ENCODE results near the gene CLSTN3.

The CLSTN3 gene

GRCh38 chr12:7114851-7115250 is 15.3 kb upstream of the CLSTN3 start:
- no peak overlapping the region for H3K27ac ChIP-seq
- no peak overlapping the region for H3K9ac ChIP-seq
- H3K4me1 ChIP-seq (ENCODE audit: low read depth, poor library complexity, severe bottlenecking), result peaks cover 6% of the 10 kb centered on the region
- H2AFZ ChIP-seq (ENCODE audit: low read depth), result no peak overlapping the region
- no peaks in the 10 kb centered on the region for H3K27me3 ChIP-seq (ENCODE audit: insufficient read depth, low read depth)
- no peaks in the 10 kb centered on the region for H3K79me2 ChIP-seq (ENCODE audit: insufficient read depth, low read depth)
- H3K4me2 ChIP-seq, result no peak overlapping the region
- H3K36me3 ChIP-seq (ENCODE audit: insufficient read depth), result no peaks in the 10 kb centered on the region
- no peaks in the 10 kb centered on the region for H4K20me1 ChIP-seq (ENCODE audit: insufficient read depth)
- H3K4me3 ChIP-seq (IDR thresholded peaks at IDR 0.05; ENCODE audit: insufficient read depth, low read depth, low read length), result no peak overlapping the region
- no peak for TF ChIP-seq CTCF (conservative IDR thresholded peaks at IDR 0.05; ENCODE audit: low read depth, low read length)

- TF ChIP-seq CTCF (conservative IDR thresholded peaks at IDR 0.05; ENCODE audit: low read depth, low read length), result no peak
- Histone ChIP-seq H3K36me3 (ENCODE audit: insufficient read depth) (no peaks in the 10 kb centered on the region), H3K4me1 (ENCODE audit: low read depth, poor library complexity, severe bottlenecking) (peaks cover 6% of the 10 kb centered on the region), H3K27ac (no peak overlapping the region), H4K20me1 (ENCODE audit: insufficient read depth) (no peaks in the 10 kb centered on the region), H3K79me2 (ENCODE audit: insufficient read depth, low read depth) (no peaks in the 10 kb centered on the region), H3K9ac (no peak overlapping the region), H2AFZ (ENCODE audit: low read depth) (no peak overlapping the region), H3K27me3 (ENCODE audit: insufficient read depth, low read depth) (no peaks in the 10 kb centered on the region), H3K4me2 (no peak overlapping the region), H3K4me3 (IDR thresholded peaks at IDR 0.05; ENCODE audit: insufficient read depth, low read depth, low read length) (no peak overlapping the region)
These were observed 14.0 kb upstream of the CLSTN3 start for GRCh38 chr12:7116196-7116595.

GRCh38 chr12:7116916-7117315 is 13.3 kb upstream of the CLSTN3 start:
- Histone ChIP-seq H3K4me1 (ENCODE audit: low read depth, poor library complexity, severe bottlenecking) (peaks cover 6% of the 10 kb centered on the region), H3K36me3 (ENCODE audit: insufficient read depth) (no peaks in the 10 kb centered on the region), H2AFZ (ENCODE audit: low read depth) (no peak overlapping the region), H3K27ac (no peak overlapping the region), H3K9ac (no peak overlapping the region), H3K79me2 (ENCODE audit: insufficient read depth, low read depth) (no peaks in the 10 kb centered on the region), H4K20me1 (ENCODE audit: insufficient read depth) (no peaks in the 10 kb centered on the region), H3K4me3 (IDR thresholded peaks at IDR 0.05; ENCODE audit: insufficient read depth, low read depth, low read length) (no peak overlapping the region), H3K27me3 (ENCODE audit: insufficient read depth, low read depth) (no peaks in the 10 kb centered on the region), H3K4me2 (no peak overlapping the region)
- no peak for TF ChIP-seq CTCF (conservative IDR thresholded peaks at IDR 0.05; ENCODE audit: low read depth, low read length)

GRCh38 chr12:7117670-7118069 is 12.5 kb upstream of the CLSTN3 start:
- no peaks in the 10 kb centered on the region for H3K79me2 ChIP-seq (ENCODE audit: insufficient read depth, low read depth)
- no peak overlapping the region for H3K4me3 ChIP-seq (IDR thresholded peaks at IDR 0.05; ENCODE audit: insufficient read depth, low read depth, low read length)
- H4K20me1 ChIP-seq (ENCODE audit: insufficient read depth), result no peaks in the 10 kb centered on the region
- H3K27me3 ChIP-seq (ENCODE audit: insufficient read depth, low read depth), result no peaks in the 10 kb centered on the region
- H2AFZ ChIP-seq (ENCODE audit: low read depth), result no peak overlapping the region
- no peak for TF ChIP-seq CTCF (conservative IDR thresholded peaks at IDR 0.05; ENCODE audit: low read depth, low read length)
- H3K9ac ChIP-seq, result no peak overlapping the region
- peaks cover 6% of the 10 kb centered on the region for H3K4me1 ChIP-seq (ENCODE audit: low read depth, poor library complexity, severe bottlenecking)
- no peak overlapping the region for H3K4me2 ChIP-seq
- no peaks in the 10 kb centered on the region for H3K36me3 ChIP-seq (ENCODE audit: insufficient read depth)
- H3K27ac ChIP-seq, result no peak overlapping the region

Measured in KMS-11 (cell line).